Measurements from ENCODE around the gene AJM1.
"Not testable (repeated sequence)": the region's sequence is repeated elsewhere in the genome, so short reads cannot be mapped to it uniquely, and the experiment has no call there.

The AJM1 gene

GRCh38 chr9:136843159-136843800 lies 1.0 kb downstream of the AJM1 start:
- in situ Hi-C loops (cut with HindIII; ENCODE audit: low sequenced_read_pairs), result not testable (repeated sequence)

DNA sequence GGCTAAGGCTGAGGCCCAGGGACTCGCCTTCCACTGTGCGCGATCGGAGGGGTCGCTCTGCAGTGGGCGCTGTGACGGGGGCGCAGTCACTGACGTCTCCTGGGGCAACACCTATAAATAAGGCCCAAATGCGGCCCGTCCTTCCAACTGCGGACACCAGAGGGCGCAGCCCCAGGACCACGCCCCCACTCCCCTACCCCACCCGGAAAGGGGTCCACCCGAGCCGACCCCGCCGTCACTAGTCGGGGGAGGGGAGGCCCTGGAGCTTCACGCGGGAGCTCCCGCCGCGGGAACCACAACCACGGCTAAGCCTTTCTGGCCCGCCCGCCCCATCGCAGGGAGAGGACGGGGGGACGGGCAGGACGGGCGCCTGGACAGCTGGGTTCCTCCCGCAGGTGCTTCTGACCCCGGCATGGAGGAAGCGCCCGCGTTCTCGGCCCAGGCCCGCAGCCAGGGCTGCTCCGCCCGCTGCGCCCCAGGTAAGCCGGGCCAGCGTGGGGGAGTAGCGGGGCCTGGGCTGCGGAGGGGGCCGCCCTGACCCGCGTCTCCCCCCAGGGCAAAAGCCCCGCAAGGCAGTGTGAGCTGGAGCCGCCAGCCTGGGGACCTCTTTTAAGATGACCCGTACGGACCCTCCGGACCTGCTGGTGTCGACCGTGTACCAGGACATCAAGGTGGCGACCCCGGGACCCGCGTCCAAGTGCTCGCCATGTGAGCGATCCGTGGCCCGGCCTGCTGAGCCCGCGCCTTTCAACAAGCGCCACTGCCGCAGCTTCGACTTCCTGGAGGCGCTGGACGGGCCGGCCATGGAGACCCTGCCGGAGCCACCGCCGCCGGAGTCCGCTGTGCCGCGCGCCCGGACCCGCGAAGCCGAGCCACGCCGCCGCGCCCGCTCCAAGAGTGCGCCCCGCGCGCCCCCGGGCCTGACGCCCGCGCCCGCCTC lies 1.8 kb downstream of the AJM1 start:
- in situ Hi-C loops (cut with HindIII; ENCODE audit: low sequenced_read_pairs), result not testable (repeated sequence)

DNA sequence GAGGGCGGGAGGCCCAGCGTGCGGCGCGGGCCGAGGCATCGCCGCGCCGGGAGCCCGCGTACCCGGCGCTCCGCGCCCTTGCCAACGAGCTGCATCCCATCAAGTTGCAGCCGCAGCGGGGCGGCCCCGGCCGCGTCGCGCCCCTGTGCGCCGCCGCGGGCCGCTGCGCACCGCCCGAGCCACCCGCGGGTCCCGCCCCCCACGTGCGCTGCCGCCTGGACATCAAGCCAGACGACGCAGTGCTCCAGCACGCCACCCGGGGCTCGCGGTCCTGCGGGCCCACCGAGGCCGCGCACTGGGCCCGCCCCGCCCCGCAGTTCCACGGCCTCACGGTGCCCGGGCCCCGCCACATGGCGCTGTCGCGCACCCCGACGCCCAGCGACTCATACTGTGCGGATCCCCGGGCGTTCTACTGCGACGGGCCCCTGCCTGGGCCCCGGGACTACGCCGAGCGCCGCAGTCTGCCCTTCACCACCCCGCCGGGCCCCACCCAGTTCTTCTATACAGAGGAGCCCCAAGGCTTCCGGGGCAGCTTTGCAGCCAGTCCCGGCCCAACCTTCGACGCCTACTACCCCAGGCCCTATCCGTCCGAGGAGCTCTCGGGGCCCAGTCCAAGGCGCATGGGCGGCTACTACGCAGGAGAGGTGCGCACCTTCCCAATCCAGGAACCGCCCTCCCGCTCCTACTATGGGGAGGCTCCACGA lies 2.6 kb downstream of the AJM1 start:
- in situ Hi-C loops (cut with HindIII; ENCODE audit: low sequenced_read_pairs), result no loop called here

GRCh38 chr9:136845465-136846260 lies 3.4 kb downstream of the AJM1 start:
- in situ Hi-C loops (cut with HindIII; ENCODE audit: low sequenced_read_pairs), result no loop called here

DNA sequence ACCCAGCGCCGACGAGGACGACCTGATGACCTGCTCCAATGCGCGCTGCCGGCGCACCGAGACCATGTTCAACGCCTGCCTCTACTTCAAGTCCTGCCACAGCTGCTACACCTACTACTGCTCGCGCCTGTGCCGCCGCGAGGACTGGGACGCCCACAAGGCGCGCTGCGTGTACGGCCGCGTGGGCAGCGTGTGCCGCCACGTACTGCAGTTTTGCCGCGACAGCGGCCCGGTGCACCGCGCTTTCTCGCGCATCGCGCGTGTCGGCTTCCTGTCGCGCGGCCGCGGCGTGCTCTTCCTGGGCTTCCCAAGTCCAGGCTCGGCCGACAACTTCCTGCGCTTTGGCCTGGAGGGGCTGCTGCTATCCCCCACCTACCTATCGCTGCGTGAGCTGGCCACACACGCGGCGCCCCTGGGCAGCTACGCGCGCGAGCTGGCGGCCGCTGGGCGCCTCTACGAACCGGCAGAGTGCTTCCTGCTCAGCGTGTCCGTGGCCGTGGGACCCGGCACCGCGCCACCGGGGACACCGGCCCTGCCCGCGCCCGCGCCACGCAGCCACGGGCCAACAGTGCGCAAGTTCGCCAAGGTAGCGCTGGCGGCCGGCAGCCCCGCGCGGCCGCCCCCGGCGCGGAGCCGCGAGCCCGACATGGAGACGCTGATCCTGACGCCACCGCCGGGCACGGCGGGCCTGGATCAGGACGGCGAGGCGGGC lies 4.3 kb downstream of the AJM1 start:
- in situ Hi-C loops (cut with HindIII; ENCODE audit: low sequenced_read_pairs), result no loop called here

DNA sequence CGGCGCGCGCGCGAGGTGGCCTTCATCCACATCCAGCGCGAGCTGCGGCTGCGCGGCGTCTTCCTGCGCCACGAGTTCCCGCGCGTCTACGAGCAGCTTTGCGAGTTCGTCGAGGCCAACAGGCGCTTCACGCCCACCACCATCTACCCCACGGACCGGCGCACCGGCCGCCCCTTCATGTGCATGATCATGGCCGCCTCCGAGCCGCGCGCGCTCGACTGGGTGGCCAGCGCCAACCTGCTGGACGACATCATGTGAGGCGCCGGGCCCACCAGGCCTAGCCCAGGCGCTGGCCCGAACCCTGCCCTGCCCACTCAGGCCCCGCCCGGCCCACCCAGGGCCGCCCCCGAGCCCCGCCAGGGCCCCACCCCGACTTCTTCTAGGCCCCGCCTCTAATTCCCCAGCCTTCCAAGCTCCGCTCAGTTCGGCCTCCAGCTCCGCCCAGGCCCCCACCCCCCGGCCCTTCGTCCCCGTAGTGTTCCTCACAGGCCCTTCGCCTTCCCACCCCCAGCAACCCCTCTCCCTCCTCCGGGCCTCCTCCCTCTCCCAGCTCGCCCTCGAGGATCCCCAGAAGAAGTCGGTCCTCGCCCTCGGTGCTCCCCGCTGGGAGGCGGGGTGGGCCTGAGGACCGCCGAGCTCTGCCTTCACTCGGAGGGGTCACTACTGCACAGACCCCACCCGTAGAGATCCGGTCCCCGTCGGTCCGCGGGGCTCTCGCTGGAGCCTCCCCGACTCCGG lies 5.0 kb downstream of the AJM1 start:
- in situ Hi-C loops (cut with HindIII; ENCODE audit: low sequenced_read_pairs), result no loop called here

- in situ Hi-C loops (cut with HindIII; ENCODE audit: low sequenced_read_pairs), result no loop called here
Observed at GRCh38 chr9:136847826-136848392, 5.6 kb downstream of the AJM1 start.

- in situ Hi-C loops (cut with HindIII; ENCODE audit: low sequenced_read_pairs), result no loop called here
Observed at GRCh38 chr9:136848393-136849037, 6.2 kb downstream of the AJM1 start.

GRCh38 chr9:136849038-136849959 lies 7.0 kb downstream of the AJM1 start, which contains the start of gene PHPT1:
PHPT1 (plus strand) TSS chr9:136849409; CDS start chr9:136849431, 22 bp downstream.
- in situ Hi-C loops (cut with HindIII; ENCODE audit: low sequenced_read_pairs), result no loop called here

DNA sequence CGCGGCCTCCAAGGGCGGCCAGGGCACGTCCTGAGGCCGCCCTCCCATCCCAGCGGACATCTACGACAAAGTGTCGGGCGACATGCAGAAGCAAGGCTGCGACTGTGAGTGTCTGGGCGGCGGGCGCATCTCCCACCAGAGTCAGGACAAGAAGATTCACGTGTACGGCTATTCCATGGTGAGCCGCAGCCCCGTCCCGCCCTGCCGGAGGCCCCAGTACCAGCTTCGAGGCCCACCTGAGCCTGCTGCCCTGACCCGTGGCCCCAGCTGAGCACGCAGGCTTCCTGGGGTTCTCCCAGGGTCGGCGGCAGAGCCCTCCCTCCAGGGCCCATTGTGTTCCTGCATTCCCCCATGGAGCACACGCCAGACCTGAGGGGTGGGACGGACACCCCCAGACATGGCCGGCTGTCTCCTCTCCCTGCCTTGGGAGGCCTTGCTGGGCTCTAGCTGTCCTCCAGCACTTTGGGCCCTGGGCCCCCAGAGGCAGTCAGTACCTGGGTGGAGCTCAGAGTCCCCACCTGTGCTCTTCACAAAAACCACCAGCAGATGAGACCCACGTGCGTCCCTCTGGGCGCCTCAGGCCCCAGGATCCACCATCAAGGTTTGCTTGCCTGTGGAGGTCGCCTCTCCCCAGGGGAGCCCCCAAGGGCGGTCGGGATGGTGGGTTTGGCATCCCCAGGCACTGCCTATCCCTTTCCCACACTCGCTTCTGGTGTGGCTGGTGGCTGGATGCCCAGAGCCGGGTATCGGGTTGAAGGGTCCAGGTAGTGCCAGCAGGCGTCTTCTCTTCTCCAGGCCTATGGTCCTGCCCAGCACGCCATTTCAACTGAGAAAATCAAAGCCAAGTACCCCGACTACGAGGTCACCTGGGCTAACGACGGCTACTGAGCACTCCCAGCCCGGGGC lies 7.9 kb downstream of the AJM1 start:
- in situ Hi-C loops (cut with HindIII; ENCODE audit: low sequenced_read_pairs), result no loop called here

DNA sequence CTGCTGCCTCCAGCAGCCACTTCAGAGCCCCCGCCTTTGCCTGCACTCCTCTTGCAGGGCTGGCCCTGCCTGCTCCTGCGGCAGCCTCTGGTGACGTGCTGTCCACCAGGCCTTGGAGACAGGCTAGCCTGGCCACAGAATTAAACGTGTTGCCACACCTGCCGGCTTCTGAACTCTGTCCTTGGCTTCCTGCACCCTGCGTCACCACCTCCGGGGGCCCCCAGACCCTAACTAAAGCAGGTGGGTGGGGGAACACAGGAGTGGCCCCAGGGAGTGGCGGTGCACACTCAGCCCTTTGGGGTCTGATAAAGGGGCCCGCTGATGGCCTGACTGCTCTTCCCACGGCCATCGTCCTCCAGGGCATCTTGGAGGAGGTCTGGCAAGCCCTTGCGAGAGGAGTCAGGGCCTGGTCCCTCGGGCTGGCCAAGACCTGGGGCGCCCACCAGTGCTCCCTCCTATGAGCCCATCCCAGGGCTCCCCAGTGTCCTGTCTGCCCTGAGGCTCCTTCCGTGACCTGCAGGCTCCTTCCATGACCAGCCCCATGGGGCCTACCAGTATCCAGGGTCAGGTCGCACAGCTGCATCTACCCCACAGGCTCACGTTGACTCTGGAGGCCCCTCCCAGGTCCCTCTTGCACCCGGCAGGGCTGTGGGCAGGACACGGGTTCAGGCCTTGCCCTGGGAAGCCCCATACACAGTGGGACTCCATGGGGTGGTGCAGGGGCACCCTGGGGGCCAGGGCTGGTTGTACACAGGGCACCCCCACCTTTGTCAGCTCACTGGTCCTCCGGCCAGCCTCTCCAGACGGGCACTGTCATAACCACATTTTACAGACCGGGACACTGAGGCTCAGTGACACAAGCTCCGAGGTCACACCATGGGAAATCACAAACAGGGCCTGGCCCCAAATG lies 8.8 kb downstream of the AJM1 start:
- in situ Hi-C loops (cut with HindIII; ENCODE audit: low sequenced_read_pairs), result no loop called here

DNA sequence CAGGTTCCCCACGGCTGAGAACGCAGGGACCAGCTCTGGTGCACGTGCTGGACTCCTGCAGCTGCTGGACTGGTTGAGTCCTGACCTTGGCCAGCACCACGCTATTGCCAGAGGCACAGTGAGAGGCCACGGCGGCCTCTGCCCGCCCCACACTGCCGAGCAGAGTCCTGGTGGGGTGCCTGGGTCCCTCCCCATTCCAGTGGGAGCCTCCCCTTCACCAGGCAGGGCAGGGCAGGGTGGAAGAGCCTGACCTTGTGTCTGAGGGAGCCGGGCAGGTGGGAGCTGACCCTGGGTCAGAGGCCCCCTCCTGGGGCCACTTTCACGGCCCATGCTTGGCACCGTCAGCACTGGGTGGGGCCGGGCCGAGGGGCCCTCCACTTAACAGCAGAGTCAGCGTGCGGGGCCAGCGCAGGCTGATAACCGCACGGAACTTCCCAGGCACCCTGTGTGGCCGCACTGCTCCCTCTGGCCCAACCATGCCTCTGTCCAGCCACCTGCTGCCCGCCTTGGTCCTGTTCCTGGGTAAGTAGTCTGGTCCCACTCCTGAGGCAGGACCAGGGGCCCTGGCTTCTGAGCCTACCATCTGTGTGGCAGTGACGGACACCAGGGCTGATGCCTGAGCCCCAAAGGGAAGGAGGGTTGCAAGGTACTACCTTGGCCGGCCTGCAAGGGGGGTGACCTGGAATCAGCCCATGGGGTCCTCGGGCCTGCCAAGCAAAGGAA lies 9.8 kb downstream of the AJM1 start, which contains the start of gene MAMDC4:
Gene MAMDC4, plus strand, starts transcription at position 406 of the 723 bp plus-strand sequence. Its CDS starts 71 bp downstream, at position 477.
- in situ Hi-C loops (cut with HindIII; ENCODE audit: low sequenced_read_pairs), result no loop called here

DNA sequence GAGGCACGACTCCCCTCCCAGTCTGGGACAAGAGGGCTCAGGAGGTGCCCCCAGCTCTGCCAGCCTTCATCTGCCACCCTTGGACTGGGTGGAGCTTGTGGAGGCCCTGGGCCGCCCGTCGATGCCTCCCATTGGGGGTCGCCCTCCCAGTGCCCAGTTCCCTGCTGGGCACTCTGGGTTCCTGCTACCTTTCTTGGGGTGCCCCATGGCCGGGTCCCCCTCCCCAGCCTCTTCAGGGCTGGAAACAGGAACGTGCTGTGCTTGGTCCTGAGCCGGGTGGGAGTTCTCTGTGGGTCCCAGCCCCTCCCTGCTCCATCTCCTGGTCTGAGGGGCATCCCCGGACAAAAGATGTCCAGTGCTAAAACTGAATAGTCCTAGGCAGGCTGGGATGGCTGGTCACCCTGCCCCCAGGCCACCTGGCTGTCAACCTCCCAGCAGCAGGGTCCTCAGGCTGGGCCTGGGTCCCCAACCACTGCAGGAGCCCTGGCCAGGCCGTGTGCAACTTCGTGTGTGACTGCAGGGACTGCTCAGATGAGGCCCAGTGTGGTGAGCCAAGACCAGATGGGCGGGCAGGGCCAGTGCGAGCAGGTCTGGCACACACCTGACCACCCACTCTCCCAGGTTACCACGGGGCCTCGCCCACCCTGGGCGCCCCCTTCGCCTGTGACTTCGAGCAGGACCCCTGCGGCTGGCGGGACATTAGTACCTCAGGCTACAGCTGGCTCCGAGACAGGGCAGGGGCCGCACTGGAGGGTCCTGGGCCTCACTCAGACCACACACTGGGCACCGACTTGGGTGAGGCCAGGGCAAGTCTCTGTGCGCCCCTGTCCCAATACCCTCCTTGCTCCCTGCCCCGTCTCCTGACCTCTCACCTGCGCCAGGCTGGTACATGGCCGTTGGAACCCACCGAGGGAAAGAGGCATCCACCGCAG lies 10.7 kb downstream of the AJM1 start:
- in situ Hi-C loops (cut with HindIII; ENCODE audit: low sequenced_read_pairs), result no loop called here
